Renal cortical epithelial cell (primary cell): ENCODE measurements around the gene MT2A. TPM values are rescaled to one million over a fixed set of nuclear protein-coding genes. Genes with fewer than 3 reads are reported as not detected.
"Not testable (repeated sequence)": the region's sequence is repeated elsewhere in the genome, so short reads cannot be mapped to it uniquely, and the experiment has no call there.

Experiments used
- DNase-seq: peaks from one replicate; pipeline ENCODE4 v3.0.0-alpha.2; 2011; ENCODE audit warnings: low read depth
- total RNA-seq: library from RNA; depleted of rRNA; stranded (reverse); fragments of >200 nt; gene quantifications from 2 replicates; pipeline ENCODE4 v1.2.3, GENCODE V29; 2014

Gene MT2A
- 146 and 252 TPM in 2 replicates for total RNA-seq

DNA sequence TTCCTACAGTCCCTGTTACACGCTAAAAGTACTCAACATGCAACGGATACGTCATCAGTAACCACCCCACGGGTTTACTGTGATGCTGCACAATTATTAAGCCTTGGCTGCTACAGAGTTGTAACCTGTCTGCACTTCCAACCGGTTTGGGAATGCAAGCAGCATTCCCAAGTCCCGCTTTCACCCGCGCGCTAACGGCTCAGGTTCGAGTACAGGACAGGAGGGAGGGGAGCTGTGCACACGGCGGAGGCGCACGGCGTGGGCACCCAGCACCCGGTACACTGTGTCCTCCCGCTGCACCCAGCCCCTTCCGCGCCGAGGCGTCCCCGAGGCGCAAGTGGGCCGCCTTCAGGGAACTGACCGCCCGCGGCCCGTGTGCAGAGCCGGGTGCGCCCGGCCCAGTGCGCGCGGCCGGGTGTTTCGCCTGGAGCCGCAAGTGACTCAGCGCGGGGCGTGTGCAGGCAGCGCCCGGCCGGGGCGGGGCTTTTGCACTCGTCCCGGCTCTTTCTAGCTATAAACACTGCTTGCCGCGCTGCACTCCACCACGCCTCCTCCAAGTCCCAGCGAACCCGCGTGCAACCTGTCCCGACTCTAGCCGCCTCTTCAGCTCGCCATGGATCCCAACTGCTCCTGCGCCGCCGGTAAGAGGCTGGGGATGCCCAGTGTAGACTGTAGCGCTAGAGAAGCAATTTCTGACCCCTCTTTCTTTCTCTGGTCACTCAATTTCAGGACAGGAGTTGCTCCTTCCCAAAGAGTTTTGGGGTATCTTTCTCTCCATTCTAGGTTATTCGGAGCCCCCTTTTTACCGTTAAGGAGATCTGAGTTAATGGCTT is at the start of gene MT2A:
MT2A (plus strand) TSS at position 542 of the 833 bp plus-strand sequence; CDS start at position 614, 72 bp downstream.
- peak; percentile 89 for DNase-seq

DNA sequence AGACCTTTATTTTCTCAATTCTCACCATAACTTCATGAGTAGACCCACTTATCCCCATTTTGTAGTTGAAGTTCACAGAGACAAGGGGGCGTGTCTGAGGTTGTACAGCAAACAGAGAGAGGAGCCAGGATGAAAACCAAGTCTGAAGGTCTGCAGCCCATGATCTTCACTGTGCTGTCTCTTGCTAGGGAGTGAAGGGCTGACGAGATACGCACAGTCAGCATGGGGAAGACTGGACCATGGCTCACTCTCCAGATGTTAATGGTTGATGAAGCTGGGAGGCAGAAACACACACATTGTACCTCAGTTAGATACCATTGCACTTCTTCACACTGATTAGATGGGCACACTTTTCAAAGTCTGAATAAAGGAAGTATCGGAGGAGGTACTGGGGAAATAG is 49.3 kb upstream of the MT2A start:
- no peak for DNase-seq

DNA sequence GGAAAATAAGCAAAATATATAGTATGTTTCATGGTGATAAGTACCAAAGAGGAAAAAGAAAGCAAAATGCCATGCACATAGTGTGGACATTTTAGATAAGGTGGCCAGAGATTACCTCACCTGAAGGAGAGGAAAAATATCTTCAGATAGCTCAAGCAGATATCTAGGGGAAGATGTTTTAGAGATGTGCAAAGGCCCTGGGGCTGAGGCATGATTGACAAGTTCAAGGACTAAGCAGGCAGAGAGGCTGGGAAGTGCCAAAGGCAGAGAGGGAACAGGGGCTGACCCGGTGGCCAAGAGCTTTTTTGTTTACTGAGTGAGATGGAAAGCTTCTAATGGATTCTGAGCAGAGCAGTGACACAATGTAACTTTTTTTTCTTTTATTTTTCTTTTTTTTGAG is 47.9 kb upstream of the MT2A start:
- DNase-seq: no peak

DNA sequence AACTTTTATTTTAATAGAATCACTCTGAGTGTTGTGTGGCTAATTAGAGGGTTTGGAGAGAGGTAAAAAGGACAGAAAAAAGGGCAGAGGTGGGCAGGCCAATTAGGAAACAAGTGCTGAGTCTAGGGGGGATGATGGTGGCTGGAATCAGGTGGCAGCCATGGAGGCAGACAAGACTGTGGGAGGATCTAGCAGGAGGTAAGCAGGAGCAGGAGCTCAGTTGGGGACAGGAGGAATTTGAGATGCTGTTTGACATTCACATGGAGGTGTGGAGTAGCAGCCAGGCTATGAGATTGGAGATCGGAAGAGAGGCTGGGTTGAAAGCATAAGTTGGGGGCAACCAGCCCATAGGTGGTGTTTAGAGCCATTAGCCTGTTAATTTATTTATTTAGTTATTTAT is 47.3 kb upstream of the MT2A start:
- DNase-seq: no peak

DNA sequence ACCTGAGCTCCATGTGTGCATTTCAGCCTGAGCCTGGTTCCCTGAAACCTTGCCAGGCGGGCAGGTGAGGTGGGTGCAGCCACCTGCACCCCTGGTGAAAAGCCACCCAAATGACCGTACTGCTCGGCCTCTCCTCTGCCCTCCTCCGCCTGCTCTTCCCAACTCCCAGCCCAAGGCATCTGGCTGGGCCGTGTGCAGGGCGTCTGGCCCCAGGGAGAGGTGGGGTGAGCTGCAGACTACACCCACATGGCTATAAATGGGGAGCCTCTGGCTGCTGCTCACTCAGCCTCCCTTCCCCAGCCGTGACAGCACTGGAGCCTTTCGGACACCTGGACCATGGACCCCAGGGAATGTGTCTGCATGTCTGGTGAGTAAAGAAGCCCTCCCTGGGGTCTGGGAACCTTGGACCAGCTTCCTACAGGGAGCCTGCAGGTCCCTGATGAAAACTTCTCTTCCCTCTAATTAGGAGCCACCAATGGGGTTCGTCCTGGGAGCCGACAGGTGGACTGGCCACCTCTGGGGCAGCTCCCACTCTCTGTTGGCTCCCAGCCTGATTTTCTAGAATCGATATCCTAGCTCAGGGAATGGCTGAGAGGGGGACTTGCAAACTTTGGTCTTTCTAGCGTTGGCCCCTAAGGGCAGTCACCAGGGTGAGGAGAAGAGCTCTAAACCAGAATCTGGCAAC is 43.4 kb upstream of the MT2A start, which contains the start of gene MT4:
MT4 (plus strand) TSS at position 281 of the 685 bp plus-strand sequence; CDS start at position 337, 56 bp downstream.
- no peak for DNase-seq

DNA sequence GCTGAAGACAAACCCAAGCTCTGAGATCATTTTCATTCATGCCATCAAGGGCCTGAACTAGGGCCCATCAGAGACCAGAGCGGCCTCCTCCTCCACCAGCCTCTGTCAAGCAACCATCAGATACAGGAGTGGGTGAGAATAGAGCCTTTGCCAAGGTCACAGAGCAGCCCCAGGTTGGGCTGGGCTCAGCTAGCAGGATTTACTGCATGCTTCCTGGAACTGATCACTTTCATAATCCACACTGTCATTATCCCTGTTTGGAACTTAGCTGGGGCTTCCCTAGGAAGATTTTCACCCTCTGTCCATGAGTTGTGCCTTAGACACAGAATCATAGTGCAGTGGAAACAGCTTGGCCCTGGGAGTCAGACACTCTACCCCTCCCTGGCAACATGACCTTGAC is 38.4 kb upstream of the MT2A start:
- no peak for DNase-seq

DNA sequence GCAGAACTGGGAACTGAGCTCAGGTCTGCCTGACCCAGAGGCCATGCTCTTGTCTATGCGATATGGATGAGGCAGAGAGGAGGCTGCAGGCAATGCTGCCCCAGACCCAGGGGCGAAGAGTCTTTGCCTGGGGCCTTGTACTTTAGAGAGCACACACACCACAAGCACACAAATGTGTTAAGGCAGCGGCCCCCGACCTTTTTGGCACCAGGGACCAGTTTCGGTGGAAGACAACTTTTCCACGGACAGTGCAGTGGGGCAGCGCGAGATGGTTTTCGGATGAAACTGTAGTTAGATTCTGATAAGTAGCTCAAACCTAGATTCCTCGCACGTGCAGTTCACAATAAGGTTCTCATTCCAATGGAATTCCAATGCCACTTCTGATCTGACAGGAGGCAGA is 36.9 kb upstream of the MT2A start:
- no peak for DNase-seq

DNA sequence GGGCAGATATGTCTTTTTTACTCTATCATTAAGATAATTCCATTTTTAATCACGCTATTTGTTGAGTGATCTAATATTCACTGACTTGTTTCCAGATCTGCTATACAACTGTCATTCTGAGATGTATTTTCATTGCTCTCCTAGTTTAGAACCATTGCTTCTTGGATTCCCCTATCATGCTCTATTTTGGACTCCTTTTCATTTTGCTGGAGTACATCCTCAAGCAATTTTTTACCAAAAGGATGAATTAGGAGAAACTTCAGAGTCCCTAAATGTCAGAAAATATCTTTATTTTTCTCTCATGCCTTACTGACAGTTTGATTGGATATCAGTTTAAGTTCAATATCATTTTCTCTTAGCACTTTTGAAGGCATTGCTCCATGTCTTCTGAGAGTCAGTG is 33.8 kb upstream of the MT2A start:
- no peak for DNase-seq

DNA sequence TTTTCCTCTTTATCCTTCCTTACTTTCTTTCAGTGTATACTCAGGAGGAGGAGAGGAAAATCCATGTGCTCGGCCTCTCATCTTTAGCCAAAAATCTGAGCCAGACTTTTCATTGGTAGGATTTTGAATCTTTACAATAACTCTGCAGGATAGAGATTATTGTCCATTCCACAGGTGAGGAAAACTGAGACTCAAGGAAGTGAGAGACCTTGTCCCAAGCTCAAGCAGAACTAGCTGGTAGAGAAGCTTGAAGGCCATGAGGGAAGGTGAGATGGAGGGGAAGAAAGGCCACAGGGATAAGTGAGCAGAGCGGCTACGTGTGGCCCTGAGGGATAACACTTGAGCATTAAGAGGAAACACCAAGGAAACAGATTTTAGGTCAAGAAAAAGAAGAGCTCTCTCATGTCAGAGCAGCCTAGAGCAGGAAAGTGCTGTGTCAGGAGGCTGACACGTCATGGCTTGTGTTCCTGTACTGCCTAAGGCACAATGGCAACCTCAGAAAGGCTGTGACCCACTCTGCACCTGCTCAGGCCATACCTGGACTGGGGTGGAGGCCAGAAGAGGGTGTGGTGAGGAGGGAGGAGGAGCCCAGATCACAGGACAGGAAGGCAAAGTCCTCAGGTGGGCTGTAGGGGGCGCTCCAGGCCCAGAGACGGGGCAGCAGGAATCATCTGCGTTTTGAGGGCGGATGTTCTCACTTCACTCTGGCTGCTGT is 31.6 kb upstream of the MT2A start:
- DNase-seq: peak; percentile 59

DNA sequence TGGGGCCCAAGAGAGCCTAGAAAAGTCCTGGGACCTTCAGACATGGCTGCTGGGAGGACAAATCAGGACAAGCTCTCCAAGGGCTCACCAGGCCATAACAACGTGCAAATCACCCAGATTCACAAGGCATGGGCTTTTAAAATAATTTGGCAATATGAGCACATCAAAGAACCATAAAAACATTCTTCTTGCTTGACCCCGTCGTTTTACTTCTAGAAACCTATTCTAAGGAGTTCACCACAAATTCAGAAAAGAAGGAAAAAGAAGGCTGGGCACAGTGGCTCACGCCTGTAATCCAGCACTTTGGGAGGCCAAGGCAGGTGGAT is 31.1 kb upstream of the MT2A start:
- DNase-seq: no peak

DNA sequence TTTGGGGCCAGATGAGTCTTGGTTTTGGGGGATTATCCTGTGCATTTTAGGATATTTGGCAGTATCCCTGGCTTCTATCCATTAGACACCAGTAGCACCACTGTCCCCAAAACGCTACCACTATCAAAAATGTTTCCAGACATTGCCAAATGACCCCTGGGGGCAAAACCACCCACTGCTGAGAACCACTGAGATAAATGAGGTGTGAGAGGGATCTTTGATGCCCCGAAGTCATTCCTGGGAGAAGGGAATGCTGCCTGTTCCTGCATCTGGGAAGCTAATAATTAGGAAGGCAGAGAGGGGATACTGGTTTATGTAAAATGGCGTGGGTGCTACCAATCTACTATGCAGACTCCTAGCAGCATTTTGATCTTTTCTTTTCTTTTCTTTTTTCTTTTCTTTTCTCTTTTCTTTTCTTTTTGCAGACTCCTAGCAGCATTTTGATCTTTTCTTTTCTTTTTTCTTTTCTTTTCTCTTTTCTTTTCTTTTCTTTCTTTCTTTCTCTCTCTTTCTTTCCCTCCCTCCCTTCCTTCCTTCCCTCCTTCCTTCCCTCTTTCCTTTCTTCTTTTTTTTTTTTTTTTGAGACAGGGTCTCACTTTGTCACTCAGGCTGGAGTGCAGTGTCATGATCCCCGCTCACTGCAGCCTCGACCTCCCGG is 27.9 kb upstream of the MT2A start:
- DNase-seq: no peak

DNA sequence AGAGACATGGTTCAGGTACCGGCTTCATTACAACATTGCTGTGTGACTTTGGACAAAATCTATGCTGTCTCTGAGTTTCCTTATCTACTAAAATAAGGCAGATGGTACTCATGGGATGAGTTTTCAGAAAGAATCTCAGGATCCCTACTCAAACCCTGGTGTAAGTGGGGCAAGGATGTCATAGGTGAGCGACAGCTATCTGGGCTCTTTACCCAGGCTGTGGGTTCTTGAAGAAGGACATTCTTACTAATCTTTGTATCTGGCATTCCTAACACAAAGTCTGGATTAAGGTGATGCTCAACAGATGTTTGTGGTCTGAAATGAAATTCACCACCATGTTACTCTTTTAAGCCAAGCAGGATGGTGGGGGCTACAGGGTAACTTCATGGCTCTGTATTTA is 25.5 kb upstream of the MT2A start:
- DNase-seq: not testable (repeated sequence)

DNA sequence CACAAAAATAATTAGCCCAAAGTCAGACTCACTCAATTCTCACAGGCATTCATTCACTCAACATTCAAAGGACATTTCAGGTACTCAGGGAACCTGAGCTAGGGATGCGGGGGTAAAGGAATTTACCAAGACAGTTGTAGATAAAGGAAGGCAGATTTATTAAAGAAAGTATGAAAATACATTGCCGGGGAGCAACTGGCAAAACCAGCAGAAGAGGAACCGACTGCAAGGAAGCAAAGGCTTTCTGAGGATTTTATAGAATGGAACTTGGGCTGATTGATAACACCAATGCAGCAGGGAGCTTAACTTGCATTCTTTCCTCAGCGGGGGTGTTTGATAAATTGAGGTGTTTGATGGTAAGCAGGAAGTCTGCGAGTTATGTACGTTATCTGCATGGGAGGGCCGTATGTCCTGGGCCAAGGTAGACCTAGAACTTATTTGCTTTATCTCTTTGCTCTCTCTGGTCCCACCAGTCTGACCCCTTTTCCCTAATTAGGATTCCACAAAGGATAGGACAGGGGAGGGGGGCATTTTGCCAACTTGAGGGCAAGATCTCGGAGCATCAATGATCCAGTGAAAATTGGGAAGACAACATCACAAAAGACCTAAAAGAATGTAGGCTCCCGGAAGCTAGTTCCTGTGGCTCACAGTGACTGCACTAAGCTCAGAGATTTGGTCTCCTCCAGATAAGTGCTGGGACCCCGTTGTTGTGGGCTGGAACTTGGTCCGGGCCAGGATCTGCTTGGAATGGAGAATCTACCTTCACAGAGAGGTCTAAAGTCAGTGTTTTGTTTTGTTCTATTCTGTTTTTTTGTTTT is 24.8 kb upstream of the MT2A start:
- DNase-seq: no peak

DNA sequence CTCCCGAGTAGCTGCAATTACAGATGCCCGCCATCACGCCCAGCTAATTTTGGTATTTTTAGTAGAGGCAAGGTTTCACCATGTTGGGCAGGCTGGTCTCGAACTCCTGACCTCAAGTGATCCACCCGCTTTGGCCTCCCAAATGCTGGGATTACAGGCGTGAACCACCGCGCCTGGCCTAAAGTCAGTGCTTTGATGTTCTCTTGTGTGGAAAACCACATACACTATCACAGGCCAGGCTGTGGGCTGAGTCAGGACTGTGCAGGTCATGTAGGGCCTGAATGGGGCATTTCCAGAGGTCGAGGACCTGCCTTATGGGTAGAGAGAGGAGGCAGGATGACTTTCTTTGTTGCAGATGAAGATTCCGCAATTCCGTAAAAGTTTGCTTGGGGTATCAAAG is 24.1 kb upstream of the MT2A start:
- DNase-seq: no peak

DNA sequence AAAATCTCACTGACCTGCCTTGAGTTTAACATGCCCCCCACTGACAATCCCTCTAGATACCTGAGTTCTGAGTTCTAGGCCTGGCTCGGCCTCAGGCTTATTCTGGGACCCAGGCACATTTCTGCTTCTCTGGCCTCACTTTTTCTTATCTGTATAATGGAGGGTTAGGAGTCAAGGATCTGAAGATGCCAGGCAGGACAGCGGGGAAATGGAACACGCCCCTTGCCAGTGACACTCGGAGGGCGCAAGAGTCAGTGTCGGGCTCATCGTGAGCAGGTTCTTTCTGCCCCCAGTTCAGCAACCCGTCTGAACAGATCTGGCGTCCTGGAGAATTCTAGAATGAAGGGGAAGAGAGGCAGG is 19.6 kb upstream of the MT2A start:
- DNase-seq: no peak

DNA sequence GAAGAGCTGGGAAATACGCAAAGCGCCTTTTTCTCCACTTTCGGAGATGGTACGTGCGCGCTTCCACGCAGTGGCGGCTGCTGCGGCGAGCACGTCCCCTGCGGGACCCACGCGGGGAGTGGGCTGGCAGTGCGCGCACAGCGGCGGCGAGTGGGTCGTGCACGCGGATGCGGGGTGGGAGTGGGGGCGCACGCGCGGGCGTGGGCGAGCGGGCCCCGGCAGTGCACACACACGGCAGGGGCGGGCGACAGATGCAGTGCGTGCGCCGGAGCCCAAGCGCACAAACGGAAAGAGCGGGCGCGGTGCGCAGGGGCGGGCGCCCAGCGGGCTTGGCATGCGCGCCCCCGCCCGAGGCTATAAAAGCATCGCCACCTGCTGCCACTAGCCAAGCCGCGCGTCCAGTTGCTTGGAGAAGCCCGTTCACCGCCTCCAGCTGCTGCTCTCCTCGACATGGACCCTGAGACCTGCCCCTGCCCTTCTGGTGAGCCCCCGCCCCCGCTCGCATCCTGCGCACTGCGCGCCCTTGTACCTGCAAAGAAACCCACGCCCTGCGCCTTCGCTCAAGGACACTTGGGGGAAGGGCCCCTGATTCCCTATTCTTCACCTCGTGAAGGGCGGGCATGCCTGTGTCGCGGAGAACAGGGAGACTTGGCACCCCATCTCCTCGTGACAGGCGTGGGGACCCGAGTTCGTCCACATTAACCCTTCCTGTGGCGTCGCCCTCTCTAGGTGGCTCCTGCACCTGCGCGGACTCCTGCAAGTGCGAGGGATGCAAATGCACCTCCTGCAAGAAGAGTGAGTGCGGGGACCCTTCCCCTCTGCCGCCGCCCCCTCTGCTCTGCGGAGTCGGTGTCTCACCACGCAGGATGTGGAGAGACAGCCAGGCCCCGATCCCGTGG is 19.0 kb upstream of the MT2A start, which contains the start of gene MT3:
MT3 (plus strand) TSS at position 388 of the 899 bp plus-strand sequence; CDS start at position 451, 63 bp downstream.
- DNase-seq: no peak

DNA sequence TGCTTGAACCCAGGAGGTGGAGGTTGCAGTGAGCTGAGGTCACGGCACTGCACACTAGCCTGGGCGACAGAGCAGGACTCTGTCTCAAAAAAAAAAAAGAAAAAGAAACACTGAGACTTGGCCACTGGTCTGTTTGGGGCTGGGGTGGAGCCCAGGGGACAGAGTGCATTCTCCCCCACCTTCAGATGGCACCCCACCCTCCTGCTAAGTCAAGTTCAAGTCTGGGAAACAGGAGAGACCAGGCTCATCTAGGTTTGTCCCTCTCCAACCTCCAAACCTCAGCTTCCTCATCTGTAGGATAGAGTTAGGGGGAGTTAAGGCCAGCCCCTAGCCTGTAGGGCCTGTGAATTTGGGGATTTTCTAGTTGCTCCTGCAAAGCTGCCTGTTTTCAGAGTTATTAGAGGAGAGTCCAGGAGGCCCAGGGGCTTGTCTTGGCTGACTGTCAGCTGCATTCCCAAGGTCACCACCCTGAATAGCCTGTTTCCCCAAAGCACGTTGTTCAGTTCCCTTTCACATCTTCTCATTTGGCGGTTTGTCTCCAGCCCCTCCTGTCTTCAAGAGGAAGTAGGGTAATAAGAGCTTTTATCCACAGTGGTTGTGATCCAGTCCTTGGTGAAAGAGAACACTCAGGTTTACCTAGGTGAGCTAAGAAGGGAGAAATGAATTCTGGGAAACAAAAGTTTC is 16.9 kb upstream of the MT2A start:
- no peak for DNase-seq

DNA sequence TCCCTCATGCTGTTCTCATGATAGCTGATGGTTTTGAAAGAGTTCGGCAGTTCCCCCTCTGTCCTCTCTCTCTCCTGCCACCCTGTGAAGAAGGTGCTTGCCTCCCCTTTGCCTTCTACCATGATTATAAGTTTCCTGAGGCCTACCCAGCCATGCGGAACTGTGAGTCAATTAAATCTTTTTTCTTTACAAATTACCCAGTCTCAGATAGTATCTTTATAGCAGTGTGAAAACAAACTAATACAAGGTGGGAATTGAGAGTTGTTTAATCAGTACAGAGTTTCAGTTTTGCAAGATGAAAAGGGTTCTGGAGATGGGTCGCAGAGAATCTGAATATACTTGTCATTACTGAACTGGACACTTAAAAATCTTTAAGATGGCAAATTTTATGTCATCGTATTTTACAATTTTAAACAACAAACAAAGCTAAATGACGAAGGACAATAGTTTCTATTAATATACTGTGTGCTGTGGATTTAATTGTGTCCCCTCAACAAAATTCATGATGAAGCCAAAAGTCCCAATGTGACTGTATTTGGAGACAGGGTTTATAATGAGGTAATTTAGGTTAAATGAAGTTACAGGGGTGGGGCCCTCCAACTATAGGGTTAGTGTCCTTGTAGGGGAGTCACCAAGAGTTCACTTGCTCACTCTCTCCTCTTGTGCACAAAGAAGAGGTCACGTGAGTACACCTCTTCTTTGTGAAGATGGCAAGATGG is 14.7 kb upstream of the MT2A start:
- no peak for DNase-seq

DNA sequence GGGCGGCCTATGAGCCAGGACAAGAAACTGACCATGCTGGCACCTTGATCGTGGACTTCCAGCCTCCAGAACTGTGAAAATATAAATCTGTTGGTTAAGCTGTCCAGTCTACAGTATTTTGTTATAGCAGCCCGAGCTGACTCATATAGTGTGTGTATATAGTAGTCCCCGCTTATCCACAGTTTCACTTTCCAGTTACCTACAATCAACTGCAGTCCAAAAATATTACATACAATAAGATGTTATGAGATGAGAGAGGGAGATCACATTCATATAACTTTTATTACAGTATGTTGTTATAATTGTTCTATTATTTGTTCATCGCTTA is 14.1 kb upstream of the MT2A start:
- DNase-seq: no peak
